Natural killer cell treated with Interleukin-12 subunit alpha and Interleukin-12 subunit beta and Interleukin-15 and Interleukin-18, amount 100 ng/mL, for 72 hours (primary cell): ENCODE measurements around the gene TATDN3. TPM values are rescaled to one million over a fixed set of nuclear protein-coding genes. Genes with fewer than 3 reads are reported as not detected.
A peak's percentile ranks its signal among the peaks of the same experiment; 100 is the strongest.
"Not testable (repeated sequence)": the region's sequence is repeated elsewhere in the genome, so short reads cannot be mapped to it uniquely, and the experiment has no call there.

Source experiments
- ATAC-seq, 2 donors: fragments of 150-1000 bp; cut with Tn5 transposase in 1 of 2; sonication (Bioruptor Pico), chemical (Tn5 transposase) in 1 of 2; 2 replicates each; pipeline ENCODE4 v1.10.0; 2021
- DNase-seq: peaks from one replicate; pipeline ENCODE4 v3.0.0; 2022; ENCODE audit warnings: low spot score
- H3K27ac Mint-ChIP-seq, 2 donors: 1 replicate in 1 of 2; 2 replicates in 1 of 2; pipeline ENCODE4 v1.8.0; 2022; ENCODE audit warnings: mixed read lengths in 2 of 2, mild to moderate bottlenecking in 1 of 2, moderate library complexity in 1 of 2
- H3K27me3 Mint-ChIP-seq, 2 donors: 1 replicate in 1 of 2; 2 replicates in 1 of 2; pipeline ENCODE4 v1.8.0; 2022; ENCODE audit warnings: mixed read lengths in 2 of 2
- H3K36me3 Mint-ChIP-seq: one replicate; pipeline ENCODE4 v1.8.0; 2022; ENCODE audit warnings: mixed read lengths
- H3K4me1 Mint-ChIP-seq, 2 donors: 1 replicate in 1 of 2; 2 replicates in 1 of 2; pipeline ENCODE4 v1.8.0; 2022; ENCODE audit warnings: low read depth in 2 of 2, mixed read lengths in 2 of 2, mild to moderate bottlenecking in 1 of 2
- H3K4me3 Mint-ChIP-seq: one replicate; pipeline ENCODE4 v1.8.0; 2022; ENCODE audit warnings: mixed read lengths
- H3K9me3 Mint-ChIP-seq: 2 replicates; pipeline ENCODE4 v1.8.0; 2022; ENCODE audit warnings: mixed read lengths
- total RNA-seq, 2 donors: library from RNA; stranded (reverse); gene quantifications; one replicate each; pipeline ENCODE4 v1.2.3, GENCODE V29; 2022

Gene TATDN3
- total RNA-seq, 2 donors from 2014 or later = 5.7 to 9.8 TPM

- Mint-ChIP-seq H3K9me3 (peaks cover 10% of the 10 kb centered on the region), H3K27ac (no peak overlapping the region)
These were observed 34.2 kb downstream of the TATDN3 start for GRCh38 chr1:212825798-212826452.

GRCh38 chr1:212827171-212827776 is 35.6 kb downstream of the TATDN3 start:
- H3K4me3 Mint-ChIP-seq = no peak overlapping the region
- no peak for ATAC-seq
- peaks cover 6 to 13% of the 10 kb centered on the region in 2 donors for H3K27me3 Mint-ChIP-seq

More at GRCh38 chr1:212825798-212826452, 34.2 kb downstream of the TATDN3 start:
- Mint-ChIP-seq H3K36me3 (peaks cover 18% of the 10 kb centered on the region), H3K4me3 (no peak overlapping the region), H3K4me1 (no peaks in the 10 kb centered on the region), H3K27me3 (peaks cover 6 to 13% of the 10 kb centered on the region in 2 donors)
- ATAC-seq = no peak
- no peak for DNase-seq

GRCh38 chr1:212827831-212828278 is 36.2 kb downstream of the TATDN3 start:
- H3K36me3 Mint-ChIP-seq = peaks cover 18% of the 10 kb centered on the region
- no peaks in the 10 kb centered on the region for H3K4me1 Mint-ChIP-seq
- no peak for DNase-seq
- no peak overlapping the region for H3K4me3 Mint-ChIP-seq
- ATAC-seq = no peak
- peaks cover 6 to 13% of the 10 kb centered on the region in 2 donors for H3K27me3 Mint-ChIP-seq
- no peak overlapping the region for H3K27ac Mint-ChIP-seq
- peaks cover 10% of the 10 kb centered on the region for H3K9me3 Mint-ChIP-seq

More at GRCh38 chr1:212827171-212827776, 35.6 kb downstream of the TATDN3 start:
- Mint-ChIP-seq H3K4me1 (no peaks in the 10 kb centered on the region), H3K9me3 (peaks cover 10% of the 10 kb centered on the region), H3K36me3 (peaks cover 18% of the 10 kb centered on the region), H3K27ac (no peak overlapping the region)
- no peak for DNase-seq

DNA sequence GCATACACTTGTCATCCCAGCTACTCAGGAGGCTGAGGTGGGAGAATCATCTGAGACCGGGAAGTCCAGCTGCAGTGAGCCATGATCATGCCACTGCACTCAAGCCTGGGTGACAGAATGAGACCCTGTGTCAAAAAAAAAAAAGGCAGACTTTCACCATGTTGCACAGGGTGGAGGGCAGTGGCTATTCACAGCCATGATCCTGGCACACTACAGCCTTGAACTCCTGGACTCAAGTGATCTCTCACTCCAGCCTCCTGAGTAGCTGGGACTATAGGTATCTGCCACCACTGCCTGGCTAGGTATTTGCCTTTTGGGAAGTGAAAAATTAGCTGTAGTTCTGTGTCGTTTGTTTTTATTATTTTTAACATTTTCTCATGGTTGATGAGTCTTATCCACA is 36.7 kb downstream of the TATDN3 start:
- DNase-seq (no peak), ATAC-seq (no peak)
- H3K27me3 Mint-ChIP-seq = peaks cover 6 to 13% of the 10 kb centered on the region in 2 donors
- no peak overlapping the region for H3K4me3 Mint-ChIP-seq
- H3K27ac Mint-ChIP-seq = no peak overlapping the region
- H3K36me3 Mint-ChIP-seq = peaks cover 18% of the 10 kb centered on the region
- H3K9me3 Mint-ChIP-seq = peaks cover 10% of the 10 kb centered on the region
- H3K4me1 Mint-ChIP-seq = no peaks in the 10 kb centered on the region

- H3K27me3 Mint-ChIP-seq, H3K36me3 Mint-ChIP-seq, H3K4me3 Mint-ChIP-seq, DNase-seq, H3K27ac Mint-ChIP-seq, H3K4me1 Mint-ChIP-seq, ATAC-seq, H3K9me3 Mint-ChIP-seq: not testable (repeated sequence)
These were observed 41.8 kb downstream of the TATDN3 start for GRCh38 chr1:212833211-212834207.

GRCh38 chr1:212838145-212838544 is 46.5 kb downstream of the TATDN3 start:
- DNase-seq (no peak), ATAC-seq (no peak)
- no peak overlapping the region for H3K27ac Mint-ChIP-seq
- no peaks in the 10 kb centered on the region for H3K36me3 Mint-ChIP-seq
- H3K4me1 Mint-ChIP-seq = peaks cover 0 to 7% of the 10 kb centered on the region in 2 donors
- no peak overlapping the region for H3K4me3 Mint-ChIP-seq
- no peaks in the 10 kb centered on the region for H3K9me3 Mint-ChIP-seq
- H3K27me3 Mint-ChIP-seq = no peaks in the 10 kb centered on the region

- H3K4me1 Mint-ChIP-seq, H3K27me3 Mint-ChIP-seq: not testable (repeated sequence)
These were observed 52.8 kb downstream of the TATDN3 start for GRCh38 chr1:212844521-212844920.

GRCh38 chr1:212847549-212847948 is 55.9 kb downstream of the TATDN3 start, which contains the start of gene SPATA45:
TSS of gene SPATA45 (minus strand) at chr1:212847649. CDS start at chr1:212836149, 11,500 bp downstream.
- ATAC-seq (no peak), DNase-seq (no peak)
- Mint-ChIP-seq H3K27ac (no peak within 1 kb of the TSS), H3K4me3 (no peak within 1 kb of the TSS), H3K27me3 (no peaks in the 10 kb centered on the region), H3K9me3 (no peaks in the 10 kb centered on the region), H3K36me3 (no peaks in the 10 kb centered on the region), H3K4me1 (no peaks in the 10 kb centered on the region)

More at GRCh38 chr1:212844521-212844920, 52.8 kb downstream of the TATDN3 start:
- not testable (repeated sequence) for H3K36me3 Mint-ChIP-seq, DNase-seq, ATAC-seq, H3K4me3 Mint-ChIP-seq, H3K27ac Mint-ChIP-seq, H3K9me3 Mint-ChIP-seq

- no peaks in the 10 kb centered on the region for H3K9me3 Mint-ChIP-seq
- H3K27me3 Mint-ChIP-seq = no peaks in the 10 kb centered on the region
- no peaks in the 10 kb centered on the region for H3K4me1 Mint-ChIP-seq
- H3K36me3 Mint-ChIP-seq = peaks cover 6% of the 10 kb centered on the region
- ATAC-seq (no peak), DNase-seq (no peak)
- no peak overlapping the region for H3K4me3 Mint-ChIP-seq
- H3K27ac Mint-ChIP-seq = no peak overlapping the region
These were observed 60.5 kb downstream of the TATDN3 start for GRCh38 chr1:212852105-212852688.

DNA sequence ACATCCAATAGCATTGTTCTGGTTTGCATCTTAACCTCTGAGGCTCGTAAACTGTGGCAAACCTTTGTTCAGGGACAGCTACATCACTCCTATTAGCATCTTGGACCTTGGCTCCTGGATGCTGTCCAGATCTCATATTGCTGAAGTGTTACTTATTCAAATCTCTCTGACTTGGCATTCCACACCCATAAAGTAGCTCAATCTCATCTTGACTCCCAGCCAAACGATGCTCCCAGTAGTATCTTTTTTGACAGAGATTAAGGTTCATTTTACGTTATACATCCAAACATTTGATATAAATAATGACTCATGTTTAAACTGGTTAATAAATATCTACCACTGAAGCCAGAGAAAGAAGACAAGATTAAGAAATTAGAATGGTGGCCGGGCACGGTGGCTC is 62.0 kb downstream of the TATDN3 start:
- Mint-ChIP-seq H3K4me1 (peaks cover under 1 to 8% of the 10 kb centered on the region in 2 donors), H3K9me3 (no peaks in the 10 kb centered on the region), H3K36me3 (peaks cover 6% of the 10 kb centered on the region), H3K27ac (no peak overlapping the region), H3K4me3 (no peak overlapping the region), H3K27me3 (no peaks in the 10 kb centered on the region)
- DNase-seq (no peak), ATAC-seq (no peak)

DNA sequence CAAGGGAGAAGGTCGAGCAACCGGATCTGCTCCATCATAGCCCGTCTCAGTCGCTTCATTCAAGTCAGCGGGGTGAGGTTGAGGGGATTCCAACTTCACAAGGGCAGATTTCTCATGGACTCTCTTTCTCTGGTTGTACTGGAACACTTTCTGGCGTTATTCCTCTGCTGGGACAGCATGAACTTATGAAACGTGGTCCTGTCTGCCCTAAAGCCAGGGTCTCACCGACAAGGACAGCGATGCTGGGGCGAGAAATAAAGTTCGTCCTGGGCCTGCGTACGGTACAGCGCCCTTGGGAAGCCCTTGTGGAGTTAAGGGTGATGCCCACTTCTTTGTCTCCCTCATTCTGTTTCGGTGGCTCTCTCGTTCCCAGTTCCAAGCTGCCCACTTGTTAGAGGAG is 65.1 kb downstream of the TATDN3 start:
- H3K9me3 Mint-ChIP-seq = no peaks in the 10 kb centered on the region
- no peak for ATAC-seq

GRCh38 chr1:212857992-212858460 is 66.3 kb downstream of the TATDN3 start, which contains the start of gene FLVCR1:
TSS of gene FLVCR1 (plus strand) at chr1:212858275. CDS start at chr1:212858453, 178 bp downstream.
- ATAC-seq (peak; percentile 100), DNase-seq (peak; percentile 99)
- H3K36me3 Mint-ChIP-seq = peaks cover 6% of the 10 kb centered on the region
- H3K27me3 Mint-ChIP-seq = no peaks in the 10 kb centered on the region
- peak within 1 kb of the TSS; percentile 89 to 90 for H3K27ac Mint-ChIP-seq
- H3K9me3 Mint-ChIP-seq = no peaks in the 10 kb centered on the region
- H3K4me1 Mint-ChIP-seq = peaks cover 11 to 15% of the 10 kb centered on the region in 2 donors
- no peak within 1 kb of the TSS for H3K4me3 Mint-ChIP-seq

More for the DNA sequence above, 65.1 kb downstream of the TATDN3 start:
- Mint-ChIP-seq H3K27me3 (no peaks in the 10 kb centered on the region), H3K4me1 (peaks cover 8 to 13% of the 10 kb centered on the region in 2 donors), H3K27ac (peak overlapping the region in 1 of 2 donors; percentile 39), H3K36me3 (peaks cover 6% of the 10 kb centered on the region), H3K4me3 (no peak overlapping the region)
- DNase-seq = no peak
